ENCODE results near the gene WDR31.
"Not testable (repeated sequence)": the region's sequence is repeated elsewhere in the genome, so short reads cannot be mapped to it uniquely, and the experiment has no call there.

Gene WDR31

GRCh38 chr9:113368348-113368981, 28.4 kb upstream of the WDR31 start:
- DNase-seq (ENCODE audit: low read depth), result no peak

GRCh38 chr9:113365652-113366051, 25.6 kb upstream of the WDR31 start:
- not testable (repeated sequence) for DNase-seq (ENCODE audit: low read depth)

- DNase-seq (ENCODE audit: low read depth), result no peak
Observed at GRCh38 chr9:113364951-113365350, 24.9 kb upstream of the WDR31 start.

- DNase-seq (ENCODE audit: low read depth), result no peak
Observed at GRCh38 chr9:113363336-113363735, 23.3 kb upstream of the WDR31 start.

- DNase-seq (ENCODE audit: low read depth), result no peak
Observed at GRCh38 chr9:113361304-113362018, 21.4 kb upstream of the WDR31 start.

- DNase-seq (ENCODE audit: low read depth), result no peak
Observed at GRCh38 chr9:113360242-113360842, 20.3 kb upstream of the WDR31 start.

- no peak for DNase-seq (ENCODE audit: low read depth)
Observed at GRCh38 chr9:113359385-113359784, 19.3 kb upstream of the WDR31 start.

- DNase-seq (ENCODE audit: low read depth), result no peak
Observed at GRCh38 chr9:113356686-113357292, 16.7 kb upstream of the WDR31 start.

GRCh38 chr9:113355040-113355596, 15.0 kb upstream of the WDR31 start:
- DNase-seq (ENCODE audit: low read depth), result no peak

- DNase-seq (ENCODE audit: low read depth), result no peak
Observed at GRCh38 chr9:113352411-113352810, 12.3 kb upstream of the WDR31 start.

- DNase-seq (ENCODE audit: low read depth), result no peak
Observed at GRCh38 chr9:113352006-113352405, 11.9 kb upstream of the WDR31 start.

- DNase-seq (ENCODE audit: low read depth), result no peak
Observed at GRCh38 chr9:113350937-113351336, 10.9 kb upstream of the WDR31 start.

GRCh38 chr9:113350107-113350661, 10.1 kb upstream of the WDR31 start:
- no peak for DNase-seq (ENCODE audit: low read depth)

- no peak for DNase-seq (ENCODE audit: low read depth)
Observed at GRCh38 chr9:113349445-113350094, 9.5 kb upstream of the WDR31 start, which contains the start of gene BSPRY. Gene BSPRY (plus strand): TSS chr9:113349541. CDS start chr9:113349580, 39 bp downstream.

- no peak for DNase-seq (ENCODE audit: low read depth)
Observed at GRCh38 chr9:113349066-113349444, 9.0 kb upstream of the WDR31 start.

GRCh38 chr9:113348437-113348836, 8.4 kb upstream of the WDR31 start:
- no peak for DNase-seq (ENCODE audit: low read depth)

- no peak for DNase-seq (ENCODE audit: low read depth)
Observed at GRCh38 chr9:113345671-113346070, 5.6 kb upstream of the WDR31 start.

- DNase-seq (ENCODE audit: low read depth), result no peak
Observed at GRCh38 chr9:113345190-113345589, 5.1 kb upstream of the WDR31 start.

GRCh38 chr9:113343732-113344231, 3.7 kb upstream of the WDR31 start:
- DNase-seq (ENCODE audit: low read depth), result peak; percentile 64

- no peak for DNase-seq (ENCODE audit: low read depth)
Observed at GRCh38 chr9:113341712-113342410, 1.8 kb upstream of the WDR31 start.

- DNase-seq (ENCODE audit: low read depth), result no peak
Observed at GRCh38 chr9:113337714-113338113, 2.4 kb downstream of the WDR31 start.

All from CMK (cell line).